GM19328 (cell line): ENCODE data around the gene TTC3.
"Not testable (repeated sequence)": the region's sequence is repeated elsewhere in the genome, so short reads cannot be mapped to it uniquely, and the experiment has no call there.

Source experiments
- ATAC-seq: cut with Tn5 transposase; IDR thresholded peaks from one replicate; pipeline ENCODE4 v1.9.1; 2021; ENCODE audit warnings: mild to moderate bottlenecking, moderate library complexity; ENCODE audit not compliant: unreplicated experiment

TTC3 gene

GRCh38 chr21:37085726-37086125 lies 12.7 kb downstream of the TTC3 start:
- ATAC-seq: no peak

- no peak for ATAC-seq
Observed at GRCh38 chr21:37087188-37087587, 14.1 kb downstream of the TTC3 start.

GRCh38 chr21:37088186-37088735 lies 15.2 kb downstream of the TTC3 start:
- ATAC-seq: no peak

- ATAC-seq: no peak
Observed at GRCh38 chr21:37093977-37094376, 20.9 kb downstream of the TTC3 start.

GRCh38 chr21:37095821-37096220 lies 22.8 kb downstream of the TTC3 start:
- no peak for ATAC-seq

- ATAC-seq: no peak
Observed at GRCh38 chr21:37098751-37099150, 25.7 kb downstream of the TTC3 start.

DNA sequence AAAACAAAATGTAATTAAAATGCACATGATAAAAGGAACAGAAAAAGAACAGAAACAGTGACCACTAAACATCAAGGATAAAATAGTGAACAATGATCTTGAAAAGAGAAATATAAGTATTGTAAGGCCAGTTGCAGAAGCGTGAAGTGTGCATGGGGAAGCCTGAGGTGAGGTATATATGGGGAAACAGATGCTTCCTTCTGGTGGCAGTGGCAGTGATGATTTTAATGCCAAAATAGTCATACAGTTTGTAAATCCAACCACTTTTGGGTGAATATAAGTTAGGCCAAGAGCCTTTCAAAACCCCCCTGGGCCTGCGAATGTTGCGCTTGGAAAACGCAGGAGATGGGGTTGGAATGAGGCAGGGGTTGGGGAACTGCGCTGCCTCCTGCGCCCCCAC lies 27.3 kb downstream of the TTC3 start:
- ATAC-seq: no peak

GRCh38 chr21:37101384-37101783 lies 28.3 kb downstream of the TTC3 start:
- ATAC-seq: no peak

- ATAC-seq: not testable (repeated sequence)
Observed at GRCh38 chr21:37102746-37103145, 29.7 kb downstream of the TTC3 start.

GRCh38 chr21:37106998-37107397 lies 33.9 kb downstream of the TTC3 start:
- ATAC-seq: no peak

- ATAC-seq: not testable (repeated sequence)
Observed at GRCh38 chr21:37111029-37111428, 38.0 kb downstream of the TTC3 start.

DNA sequence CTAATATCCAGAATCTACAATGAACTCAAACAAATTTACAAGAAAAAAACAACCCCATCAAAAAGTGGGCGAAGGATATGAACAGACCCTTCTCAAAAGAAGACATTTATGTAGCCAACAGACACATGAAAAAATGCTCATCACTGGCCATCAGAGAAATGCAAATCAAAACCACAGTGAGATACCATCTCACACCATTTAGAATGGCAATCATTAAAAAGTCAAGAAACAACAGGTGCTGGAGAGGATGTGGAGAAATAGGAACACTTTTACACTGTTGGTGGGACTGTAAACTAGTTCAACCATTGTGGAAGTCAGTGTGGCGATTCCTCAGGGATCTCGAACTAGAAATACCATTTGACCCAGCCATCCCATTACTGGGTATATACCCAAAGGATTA lies 41.2 kb downstream of the TTC3 start:
- ATAC-seq: not testable (repeated sequence)

DNA sequence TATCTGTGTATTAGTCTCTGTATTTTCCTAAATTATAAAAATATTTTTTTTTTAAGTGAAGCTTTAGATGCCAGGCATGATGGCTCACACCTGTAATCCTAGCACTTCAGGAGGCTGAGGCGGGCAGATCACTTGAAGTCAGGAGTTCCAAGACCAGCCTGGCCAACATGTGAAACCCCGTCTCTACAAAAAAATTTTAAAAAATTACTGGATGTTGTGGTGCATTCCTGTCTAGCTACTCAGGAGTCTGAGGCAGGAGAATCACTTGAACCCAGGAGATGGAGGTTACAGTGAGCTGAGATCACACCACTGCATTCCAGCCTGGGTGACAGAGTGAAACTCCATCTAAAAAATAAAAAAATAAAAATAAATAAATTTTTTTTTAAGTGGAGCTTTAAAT lies 43.4 kb downstream of the TTC3 start:
- ATAC-seq: not testable (repeated sequence)

- no peak for ATAC-seq
Observed at GRCh38 chr21:37117204-37117603, 44.1 kb downstream of the TTC3 start.

DNA sequence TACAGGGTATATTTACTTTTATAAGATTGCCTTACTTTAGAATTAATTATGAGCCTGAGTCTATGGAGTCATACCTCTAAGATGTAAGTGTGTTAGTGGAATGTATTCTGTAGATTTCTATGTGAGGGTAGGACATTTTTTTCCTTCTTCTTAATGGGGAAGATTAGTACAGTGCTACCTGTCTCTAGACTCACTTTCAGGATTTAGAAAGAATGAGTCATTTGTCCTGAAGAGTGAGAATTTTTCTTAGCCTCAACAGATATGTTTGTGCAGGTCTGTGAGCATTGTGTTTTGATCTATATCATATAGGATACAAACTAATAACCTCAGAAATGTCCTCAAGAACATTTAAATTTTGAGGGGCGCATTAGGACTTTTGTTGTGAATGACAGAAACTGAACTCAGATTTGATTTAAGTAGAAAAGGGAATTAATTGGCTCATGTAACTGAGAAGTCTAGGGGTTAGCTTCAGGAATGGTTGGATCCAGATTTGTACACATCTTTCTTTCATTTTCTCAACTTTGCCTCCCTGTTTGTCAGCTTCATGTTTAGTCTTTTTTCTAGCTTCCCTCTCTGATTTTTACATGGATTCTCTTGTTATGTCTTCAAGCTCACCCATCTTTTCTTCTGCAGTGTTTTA lies 45.3 kb downstream of the TTC3 start:
- no peak for ATAC-seq

GRCh38 chr21:37119421-37120218 lies 46.6 kb downstream of the TTC3 start:
- ATAC-seq: no peak

DNA sequence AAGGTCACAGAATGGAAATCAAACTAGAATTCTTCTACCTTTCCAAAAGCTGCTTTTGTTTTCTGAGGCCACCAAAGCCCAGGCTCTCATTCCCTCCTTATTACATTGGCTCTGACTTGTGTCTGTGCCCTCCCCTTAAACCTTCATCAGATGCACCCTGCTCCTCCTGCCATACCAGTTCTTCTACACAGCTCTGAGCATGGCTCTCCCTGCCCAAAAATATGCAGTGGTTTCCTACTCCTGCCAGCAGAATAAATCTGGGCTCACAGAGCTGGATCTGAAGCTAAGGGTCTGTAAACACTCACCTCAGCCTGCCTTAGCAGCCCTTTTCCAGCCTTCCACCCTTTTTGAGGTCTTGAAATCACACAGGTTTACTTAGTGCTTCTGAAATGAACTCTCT lies 55.0 kb downstream of the TTC3 start:
- no peak for ATAC-seq

DNA sequence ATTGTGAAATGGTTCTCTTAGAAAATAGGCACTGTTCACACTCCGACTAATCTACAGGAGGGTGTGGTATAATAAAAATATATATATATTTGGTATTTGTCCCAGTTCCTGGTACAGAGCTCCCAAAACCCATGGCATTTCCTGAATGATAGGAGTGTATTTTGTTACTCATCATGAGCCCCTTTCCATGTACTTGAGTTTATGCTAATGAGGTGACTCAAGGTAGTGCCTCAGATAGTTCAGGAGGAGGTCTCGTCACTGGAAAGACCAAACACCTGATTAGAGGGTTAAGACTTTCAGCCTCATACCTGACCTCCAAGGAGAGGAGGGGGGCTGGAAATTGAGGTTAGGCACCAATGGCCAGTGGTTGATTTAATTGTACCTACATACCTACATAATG lies 57.9 kb downstream of the TTC3 start:
- ATAC-seq: no peak

DNA sequence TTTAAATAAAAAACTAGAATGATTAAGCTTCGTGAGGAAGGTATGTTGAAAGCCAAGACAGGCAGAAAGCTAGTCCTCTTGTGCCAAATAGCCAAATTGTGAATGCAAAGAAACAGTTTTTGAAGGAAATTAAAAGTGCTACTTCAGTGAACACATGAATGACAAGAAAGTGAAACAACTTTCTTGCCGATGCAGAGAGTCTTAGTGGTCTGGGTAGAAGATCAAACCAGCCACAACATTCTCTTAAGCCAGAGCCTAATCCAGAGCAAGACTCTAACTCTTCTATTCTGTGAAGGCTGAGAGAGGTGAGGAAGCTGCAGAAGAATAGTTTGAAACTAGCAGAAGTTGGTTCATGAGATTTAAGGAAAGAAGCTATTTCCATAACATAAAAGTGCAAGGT lies 63.2 kb downstream of the TTC3 start:
- no peak for ATAC-seq

DNA sequence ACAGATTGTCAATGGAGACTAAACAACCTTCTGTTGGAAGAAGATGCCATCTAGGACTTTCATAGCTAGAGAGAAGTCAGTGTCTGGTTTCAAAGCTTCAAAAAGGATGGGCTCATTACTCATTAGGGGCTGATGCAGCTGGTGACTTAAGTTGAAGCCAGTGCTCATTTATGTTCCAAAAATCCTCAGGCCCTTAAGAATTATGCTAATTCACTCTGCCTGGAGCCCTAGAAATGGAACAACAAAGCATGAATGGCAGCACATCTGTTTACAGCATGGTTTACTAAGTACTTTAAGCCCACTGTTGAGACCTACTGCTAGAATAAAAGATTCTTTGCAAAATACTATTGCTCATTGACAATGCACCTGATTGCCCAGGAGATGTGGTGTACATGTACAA lies 63.7 kb downstream of the TTC3 start:
- no peak for ATAC-seq

GRCh38 chr21:37139154-37139553 lies 66.1 kb downstream of the TTC3 start:
- no peak for ATAC-seq

GRCh38 chr21:37139902-37140301 lies 66.8 kb downstream of the TTC3 start:
- no peak for ATAC-seq
